ENCODE data around the gene GRIN3B. TPM values are rescaled to one million over a fixed set of nuclear protein-coding genes. Genes with fewer than 3 reads are reported as not detected.

GRIN3B gene
- total and polyA plus RNA-seq, 2 donors (not counting 1 experiment from before 2014, with no cell fraction given), result 0.10 to 0.42 TPM

DNA sequence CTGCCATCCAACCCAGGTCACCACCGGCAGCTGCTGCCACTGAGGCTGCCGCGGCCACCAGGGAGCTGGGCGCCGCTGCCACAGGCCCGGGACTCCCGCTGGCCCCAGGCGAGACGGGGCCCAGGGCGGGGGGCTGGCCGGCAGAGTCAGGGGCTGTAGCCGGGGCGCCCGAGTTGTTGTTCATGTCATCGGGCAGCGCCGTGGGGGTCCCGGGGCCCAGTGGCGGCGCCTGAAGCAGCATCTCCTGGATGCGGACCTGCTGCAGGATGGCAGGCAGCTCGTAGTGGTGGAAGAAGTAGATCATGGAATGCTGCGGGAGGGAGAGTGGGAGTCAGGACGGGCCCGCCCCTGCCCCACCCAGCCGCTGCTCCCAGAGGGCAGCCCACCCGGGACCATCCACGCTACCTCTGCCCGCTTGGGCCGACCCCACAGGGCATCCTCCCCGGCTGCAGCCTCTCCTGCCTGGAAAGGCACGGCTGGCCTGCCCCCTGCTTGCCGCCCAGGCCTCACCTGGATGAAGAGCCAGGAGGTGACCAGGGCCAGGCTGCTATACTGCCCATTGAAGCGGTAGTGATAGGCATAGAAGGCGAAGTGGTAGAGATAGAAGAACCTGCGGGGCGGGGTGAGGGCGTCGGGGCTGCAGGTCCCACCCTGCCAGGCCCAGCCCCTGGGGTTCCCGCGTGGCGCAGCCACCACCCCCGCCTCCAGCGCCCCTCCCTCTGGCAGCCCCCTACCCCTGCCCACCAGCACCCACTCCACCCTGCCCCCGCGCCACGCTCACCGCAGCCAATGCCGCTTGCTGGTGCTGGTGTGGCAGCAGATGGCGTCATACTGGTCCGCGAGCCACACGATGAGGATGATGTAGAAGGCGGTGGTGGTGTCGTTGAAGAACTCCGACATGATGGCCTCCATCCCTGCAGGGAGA is 10.6 kb downstream of the GRIN3B start:
- no peak overlapping the region for H3K4me3 ChIP-seq (ENCODE audit: control extremely low read depth in 1 of 5, extremely low read depth in 1 of 5, insufficient read depth in 1 of 5, low read depth in 2 of 5, low read length in 4 of 5)
- no peaks in the 10 kb centered on the region for H3K27me3 ChIP-seq (replicated peaks in 1 of 4; ENCODE audit: control extremely low read depth in 1 of 4, control insufficient read depth in 3 of 4, insufficient read depth in 4 of 4, low read length in 3 of 4)
- H3K79me2 ChIP-seq (ENCODE audit: control insufficient read depth, insufficient read depth, low read length), result peaks cover 37% of the 10 kb centered on the region
- peaks cover 0 to 38% of the 10 kb centered on the region in 2 experiments for H3K36me3 ChIP-seq (replicated peaks in 1 of 2; ENCODE audit: control extremely low read depth in 1 of 2, control insufficient read depth in 1 of 2, extremely low read depth in 1 of 2, insufficient read depth in 2 of 2, low read length in 1 of 2)
- Mint-ChIP-seq H3K4me3 (no peak overlapping the region), H3K27me3 (no peaks in the 10 kb centered on the region), H3K4me1 (peaks cover 7% of the 10 kb centered on the region), H3K9me3 (ENCODE audit: insufficient read depth) (no peaks in the 10 kb centered on the region), H3K27ac (no peak overlapping the region)
- CTCF ChIA-PET, result no interaction called here
- H4K20me1 ChIP-seq (ENCODE audit: control insufficient read depth, insufficient read depth, low read length, poor library complexity, severe bottlenecking), result peaks cover 66% of the 10 kb centered on the region
- no peak overlapping the region for H3K27ac ChIP-seq (ENCODE audit: low read length in 2 of 2)
- TF ChIP-seq EZH2 (IDR thresholded peaks at IDR 0.05; ENCODE audit: borderline replicate concordance, insufficient read depth, low read depth, low read length, poor library complexity, severe bottlenecking), result no peak
- TF ChIP-seq, protein P1, sequence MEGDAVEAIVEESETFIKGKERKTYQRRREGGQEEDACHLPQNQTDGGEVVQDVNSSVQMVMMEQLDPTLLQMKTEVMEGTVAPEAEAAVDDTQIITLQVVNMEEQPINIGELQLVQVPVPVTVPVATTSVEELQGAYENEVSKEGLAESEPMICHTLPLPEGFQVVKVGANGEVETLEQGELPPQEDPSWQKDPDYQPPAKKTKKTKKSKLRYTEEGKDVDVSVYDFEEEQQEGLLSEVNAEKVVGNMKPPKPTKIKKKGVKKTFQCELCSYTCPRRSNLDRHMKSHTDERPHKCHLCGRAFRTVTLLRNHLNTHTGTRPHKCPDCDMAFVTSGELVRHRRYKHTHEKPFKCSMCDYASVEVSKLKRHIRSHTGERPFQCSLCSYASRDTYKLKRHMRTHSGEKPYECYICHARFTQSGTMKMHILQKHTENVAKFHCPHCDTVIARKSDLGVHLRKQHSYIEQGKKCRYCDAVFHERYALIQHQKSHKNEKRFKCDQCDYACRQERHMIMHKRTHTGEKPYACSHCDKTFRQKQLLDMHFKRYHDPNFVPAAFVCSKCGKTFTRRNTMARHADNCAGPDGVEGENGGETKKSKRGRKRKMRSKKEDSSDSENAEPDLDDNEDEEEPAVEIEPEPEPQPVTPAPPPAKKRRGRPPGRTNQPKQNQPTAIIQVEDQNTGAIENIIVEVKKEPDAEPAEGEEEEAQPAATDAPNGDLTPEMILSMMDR (IDR thresholded peaks at IDR 0.05), result no peak
- intact Hi-C loops (cut with micrococcal nuclease), result no loop called here
- no peaks in the 10 kb centered on the region for H3K9me3 ChIP-seq (ENCODE audit: control extremely low read depth in 1 of 3, control insufficient read depth in 2 of 3, insufficient read depth in 1 of 3, low read length in 2 of 3)
- ATAC-seq (ENCODE audit: low read depth), result no peak
- 92% methylated on average over 46 of the region's 56 CpGs for WGBS (ENCODE audit: insufficient coverage)
- no peak overlapping the region for H3K4me2 ChIP-seq (replicated peaks; ENCODE audit: low read depth, low read length, poor library complexity, severe bottlenecking)
- no peak overlapping the region for H3K9ac ChIP-seq (ENCODE audit: low read length)
- DNase-seq, result no peak
- POLR2A ChIA-PET, result interaction anchor here (0.6 kb wide), 1 partner anchor 26 kb away, joined by 4 read pairs; no protein-coding TSS in a partner anchor
- no peak overlapping the region for H2AFZ ChIP-seq (ENCODE audit: insufficient read depth, low read depth, low read length, poor library complexity, severe bottlenecking)
- H3K4me1 ChIP-seq (ENCODE audit: control insufficient read depth in 2 of 2, insufficient read depth in 2 of 2, low read length in 2 of 2), result peaks cover 0 to 7% of the 10 kb centered on the region in 2 donors

DNA sequence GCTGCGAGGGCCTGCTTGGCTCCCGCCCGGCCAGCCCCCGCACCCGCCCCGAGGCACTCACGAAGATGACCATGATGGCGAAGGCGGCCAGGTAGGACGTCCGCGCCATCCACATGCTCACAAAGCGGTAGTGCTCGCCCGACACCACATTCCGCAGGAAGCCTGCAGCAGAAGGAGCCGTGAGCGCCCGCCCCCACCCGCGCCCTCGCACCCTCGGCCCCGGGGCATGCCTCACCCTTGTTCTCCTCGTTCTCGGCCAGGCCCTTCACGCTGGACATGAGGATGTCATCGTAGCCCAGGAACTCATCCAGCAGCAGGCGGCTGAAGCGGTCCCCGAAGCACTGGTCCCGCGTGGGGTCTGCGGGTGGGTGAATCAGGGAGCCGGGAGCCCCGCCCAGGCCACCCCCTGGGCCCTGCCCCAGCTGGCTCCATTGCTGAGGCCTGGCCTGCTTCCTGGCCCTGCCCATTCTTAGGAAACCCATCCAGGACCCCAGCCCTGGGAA is 11.7 kb downstream of the GRIN3B start:
- Mint-ChIP-seq H3K27ac (no peak overlapping the region), H3K27me3 (no peaks in the 10 kb centered on the region), H3K9me3 (ENCODE audit: insufficient read depth) (no peaks in the 10 kb centered on the region), H3K4me3 (no peak overlapping the region), H3K4me1 (peaks cover 15% of the 10 kb centered on the region)
- 96% methylated on average over 36 of the region's 36 CpGs for WGBS (ENCODE audit: insufficient coverage)
- H3K9me3 ChIP-seq (ENCODE audit: control extremely low read depth in 1 of 3, control insufficient read depth in 2 of 3, insufficient read depth in 1 of 3, low read length in 2 of 3), result no peaks in the 10 kb centered on the region
- H3K4me3 ChIP-seq (ENCODE audit: control extremely low read depth in 1 of 5, extremely low read depth in 1 of 5, insufficient read depth in 1 of 5, low read depth in 2 of 5, low read length in 4 of 5), result no peak overlapping the region
- peaks cover 0 to 41% of the 10 kb centered on the region in 2 experiments for H3K36me3 ChIP-seq (replicated peaks in 1 of 2; ENCODE audit: control extremely low read depth in 1 of 2, control insufficient read depth in 1 of 2, extremely low read depth in 1 of 2, insufficient read depth in 2 of 2, low read length in 1 of 2)
- DNase-seq (no peak), ATAC-seq (ENCODE audit: low read depth) (no peak)
- intact Hi-C loops (cut with micrococcal nuclease), result no loop called here
- POLR2A ChIA-PET, result no interaction called here
- TF ChIP-seq EZH2 (IDR thresholded peaks at IDR 0.05; ENCODE audit: borderline replicate concordance, insufficient read depth, low read depth, low read length, poor library complexity, severe bottlenecking), result no peak
- peaks cover 76% of the 10 kb centered on the region for H4K20me1 ChIP-seq (ENCODE audit: control insufficient read depth, insufficient read depth, low read length, poor library complexity, severe bottlenecking)
- CTCF ChIA-PET, result no interaction called here
- no peaks in the 10 kb centered on the region for H3K27me3 ChIP-seq (replicated peaks in 1 of 4; ENCODE audit: control extremely low read depth in 1 of 4, control insufficient read depth in 3 of 4, insufficient read depth in 4 of 4, low read length in 3 of 4)
- H3K9ac ChIP-seq (ENCODE audit: low read length), result no peak overlapping the region
- H3K27ac ChIP-seq (ENCODE audit: low read length in 2 of 2), result no peak overlapping the region
- peaks cover 47% of the 10 kb centered on the region for H3K79me2 ChIP-seq (ENCODE audit: control insufficient read depth, insufficient read depth, low read length)
- H3K4me2 ChIP-seq (replicated peaks; ENCODE audit: low read depth, low read length, poor library complexity, severe bottlenecking), result no peak overlapping the region
- no peak overlapping the region for H2AFZ ChIP-seq (ENCODE audit: insufficient read depth, low read depth, low read length, poor library complexity, severe bottlenecking)
- peaks cover 7 to 17% of the 10 kb centered on the region in 2 donors for H3K4me1 ChIP-seq (ENCODE audit: control insufficient read depth in 2 of 2, insufficient read depth in 2 of 2, low read length in 2 of 2)

Data from B cell (primary cell).